ENCODE results near the gene NHLRC1. TPM values are rescaled to one million over a fixed set of nuclear protein-coding genes. Genes with fewer than 3 reads are reported as not detected.

The NHLRC1 gene
- total and polyA plus RNA-seq, 2 experiments from 2014 or later = 1.1 TPM

DNA sequence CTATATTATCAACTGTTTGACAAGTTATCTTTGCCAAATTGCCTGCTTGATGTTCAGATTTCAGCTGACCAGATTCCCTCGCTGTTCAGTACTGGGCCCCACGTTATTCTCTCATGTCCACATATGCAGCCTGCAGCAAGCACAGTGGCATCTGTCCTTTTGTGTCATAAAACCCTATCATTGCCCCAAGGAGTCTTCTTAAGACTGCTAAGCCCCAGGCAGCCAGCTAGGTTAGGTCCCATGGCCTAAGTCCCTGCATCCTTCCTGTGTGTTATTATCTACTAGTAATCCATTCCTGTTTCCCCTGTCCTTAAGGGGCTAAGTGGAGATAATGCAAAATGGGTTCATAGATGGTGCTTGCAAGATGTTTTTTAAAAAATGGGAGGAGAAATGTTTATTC is 39.9 kb upstream of the NHLRC1 start:
- H3K79me2 ChIP-seq (replicated peaks; ENCODE audit: insufficient read depth) = no peaks in the 10 kb centered on the region
- H3K27ac Mint-ChIP-seq = no peak overlapping the region
- peaks cover 26% of the 10 kb centered on the region for H3K36me3 ChIP-seq (ENCODE audit: insufficient read depth)
- ATAC-seq (no peak), DNase-seq (ENCODE audit: low spot score) (no peak)
- H2AFZ ChIP-seq = no peak overlapping the region
- 0 out of 2 replicates have a peak, but pooled peaks cover 3% of the 10 kb centered on the region for H3F3A ChIP-seq (replicated peaks; ENCODE audit: low read depth)
- no peaks in the 10 kb centered on the region for H3K4me1 Mint-ChIP-seq
- no peaks in the 10 kb centered on the region for H4K20me1 ChIP-seq (replicated peaks; ENCODE audit: insufficient read depth)
- H3K27ac ChIP-seq (ENCODE audit: low read depth) = no peak overlapping the region
- H3K4me3 ChIP-seq = no peak overlapping the region
- H3K4me2 ChIP-seq = no peak overlapping the region
- no peak overlapping the region for H3K4me3 Mint-ChIP-seq
- H3K36me3 Mint-ChIP-seq (ENCODE audit: low read depth) = peaks cover 44% of the 10 kb centered on the region
- no peak for TF ChIP-seq NANOG (IDR thresholded peaks at IDR 0.05; ENCODE audit: borderline replicate concordance)
- no peak for TF ChIP-seq ZNF331 (CRISPR knock-in tag; IDR thresholded peaks at IDR 0.05; ENCODE audit: low read depth)
- TF ChIP-seq CREB1 (CRISPR knock-in tag; IDR thresholded peaks at IDR 0.05; ENCODE audit: low read depth) = no peak
- no peak for TF ChIP-seq POLR2AphosphoS5 (IDR thresholded peaks at IDR 0.05; ENCODE audit: low read depth)
- no peak for TF ChIP-seq STAT1 (IDR thresholded peaks at IDR 0.05; ENCODE audit: unreplicated experiment)
- no peak for TF ChIP-seq CTCF (conservative IDR thresholded peaks at IDR 0.05; ENCODE audit: low read depth in 2 of 2)
- TF ChIP-seq EZH2phosphoT487 (IDR thresholded peaks at IDR 0.05; ENCODE audit: unreplicated experiment) = no peak
- TF ChIP-seq, protein P1, sequence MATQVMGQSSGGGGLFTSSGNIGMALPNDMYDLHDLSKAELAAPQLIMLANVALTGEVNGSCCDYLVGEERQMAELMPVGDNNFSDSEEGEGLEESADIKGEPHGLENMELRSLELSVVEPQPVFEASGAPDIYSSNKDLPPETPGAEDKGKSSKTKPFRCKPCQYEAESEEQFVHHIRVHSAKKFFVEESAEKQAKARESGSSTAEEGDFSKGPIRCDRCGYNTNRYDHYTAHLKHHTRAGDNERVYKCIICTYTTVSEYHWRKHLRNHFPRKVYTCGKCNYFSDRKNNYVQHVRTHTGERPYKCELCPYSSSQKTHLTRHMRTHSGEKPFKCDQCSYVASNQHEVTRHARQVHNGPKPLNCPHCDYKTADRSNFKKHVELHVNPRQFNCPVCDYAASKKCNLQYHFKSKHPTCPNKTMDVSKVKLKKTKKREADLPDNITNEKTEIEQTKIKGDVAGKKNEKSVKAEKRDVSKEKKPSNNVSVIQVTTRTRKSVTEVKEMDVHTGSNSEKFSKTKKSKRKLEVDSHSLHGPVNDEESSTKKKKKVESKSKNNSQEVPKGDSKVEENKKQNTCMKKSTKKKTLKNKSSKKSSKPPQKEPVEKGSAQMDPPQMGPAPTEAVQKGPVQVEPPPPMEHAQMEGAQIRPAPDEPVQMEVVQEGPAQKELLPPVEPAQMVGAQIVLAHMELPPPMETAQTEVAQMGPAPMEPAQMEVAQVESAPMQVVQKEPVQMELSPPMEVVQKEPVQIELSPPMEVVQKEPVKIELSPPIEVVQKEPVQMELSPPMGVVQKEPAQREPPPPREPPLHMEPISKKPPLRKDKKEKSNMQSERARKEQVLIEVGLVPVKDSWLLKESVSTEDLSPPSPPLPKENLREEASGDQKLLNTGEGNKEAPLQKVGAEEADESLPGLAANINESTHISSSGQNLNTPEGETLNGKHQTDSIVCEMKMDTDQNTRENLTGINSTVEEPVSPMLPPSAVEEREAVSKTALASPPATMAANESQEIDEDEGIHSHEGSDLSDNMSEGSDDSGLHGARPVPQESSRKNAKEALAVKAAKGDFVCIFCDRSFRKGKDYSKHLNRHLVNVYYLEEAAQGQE (IDR thresholded peaks at IDR 0.05; ENCODE audit: unreplicated experiment) = no peak
- no peak for TF ChIP-seq JUNB (IDR thresholded peaks at IDR 0.05; ENCODE audit: unreplicated experiment)
- H3K27me3 ChIP-seq (ENCODE audit: insufficient read depth) = no peaks in the 10 kb centered on the region
- no peaks in the 10 kb centered on the region for H3K9me2 ChIP-seq (ENCODE audit: insufficient read depth)
- no peaks in the 10 kb centered on the region for H3K27me3 Mint-ChIP-seq (ENCODE audit: insufficient read depth, low read depth, poor library complexity)
- H3K4me1 ChIP-seq (ENCODE audit: insufficient read depth) = no peaks in the 10 kb centered on the region
- no peaks in the 10 kb centered on the region for H3K9me3 Mint-ChIP-seq

- Histone ChIP-seq H3F3A (replicated peaks; ENCODE audit: low read depth) (0 out of 2 replicates have a peak, but pooled peaks cover 3% of the 10 kb centered on the region), H3K9me2 (ENCODE audit: insufficient read depth) (no peaks in the 10 kb centered on the region), H4K20me1 (replicated peaks; ENCODE audit: insufficient read depth) (no peaks in the 10 kb centered on the region), H3K79me2 (replicated peaks; ENCODE audit: insufficient read depth) (no peaks in the 10 kb centered on the region; the same call in 1 of the 2 replicates), H3K27ac (ENCODE audit: low read depth) (no peak overlapping the region), H2AFZ (no peak overlapping the region), H3K4me2 (no peak overlapping the region), H3K36me3 (ENCODE audit: insufficient read depth) (peaks cover 20% of the 10 kb centered on the region), H3K4me1 (ENCODE audit: insufficient read depth) (peaks cover 1% of the 10 kb centered on the region; the same call in 1 of the 2 replicates), H3K4me3 (no peak overlapping the region), H3K27me3 (ENCODE audit: insufficient read depth) (no peaks in the 10 kb centered on the region)
- TF ChIP-seq ZNF114 (CRISPR knock-in tag; IDR thresholded peaks at IDR 0.05) (no peak), JUNB (IDR thresholded peaks at IDR 0.05; ENCODE audit: unreplicated experiment) (no peak), CREB1 (CRISPR knock-in tag; IDR thresholded peaks at IDR 0.05; ENCODE audit: low read depth) (no peak)
- TF ChIP-seq, protein P1 (IDR thresholded peaks at IDR 0.05; ENCODE audit: unreplicated experiment) = no peak
- Mint-ChIP-seq H3K27ac (no peak overlapping the region), H3K36me3 (ENCODE audit: low read depth) (peaks cover 41% of the 10 kb centered on the region), H3K27me3 (ENCODE audit: insufficient read depth, low read depth, poor library complexity) (no peaks in the 10 kb centered on the region), H3K4me1 (0 out of 3 replicates have a peak, but pooled peaks cover under 1% of the 10 kb centered on the region), H3K9me3 (no peaks in the 10 kb centered on the region), H3K4me3 (no peak overlapping the region)
- no peak for ATAC-seq
- DNase-seq (ENCODE audit: low spot score) = no peak
Observed at GRCh38 chr6:18161431-18161830, 39.0 kb upstream of the NHLRC1 start.

Data from GM23338 (cell line).